Fibroblast of mammary gland (primary cell): ENCODE measurements around the gene SYNE2.

Experiments
- DNase-seq: peaks from one replicate; pipeline ENCODE4 v3.0.0-alpha.2; 2010; ENCODE audit warnings: low read depth
- H3K4me3 ChIP-seq: 2 replicates; pipeline ENCODE4 v1.5.1; 2011; ENCODE audit warnings: low read depth, mild to moderate bottlenecking, low read length, moderate library complexity; ENCODE audit not compliant: control insufficient read depth
- CTCF ChIP-seq: conservative IDR thresholded peaks from 2 replicates; pipeline ENCODE4 v1.5.1; 2011; ENCODE audit warnings: low read depth, low read length, inconsistent platforms; ENCODE audit not compliant: control insufficient read depth, insufficient read depth

SYNE2 gene

GRCh38 chr14:63964113-63964512 lies 111.3 kb downstream of the SYNE2 start:
- no peak for DNase-seq
- no peak overlapping the region for H3K4me3 ChIP-seq
- no peak for TF ChIP-seq CTCF

GRCh38 chr14:63966407-63966806 lies 113.6 kb downstream of the SYNE2 start:
- TF ChIP-seq CTCF: no peak
- H3K4me3 ChIP-seq: no peak overlapping the region
- DNase-seq: no peak

GRCh38 chr14:63972323-63972932 lies 119.6 kb downstream of the SYNE2 start:
- no peak for TF ChIP-seq CTCF
- no peak overlapping the region for H3K4me3 ChIP-seq
- no peak for DNase-seq

GRCh38 chr14:63974176-63974575 lies 121.4 kb downstream of the SYNE2 start:
- no peak for DNase-seq
- TF ChIP-seq CTCF: no peak
- no peak overlapping the region for H3K4me3 ChIP-seq

GRCh38 chr14:63981569-63981968 lies 128.8 kb downstream of the SYNE2 start:
- TF ChIP-seq CTCF: no peak
- no peak overlapping the region for H3K4me3 ChIP-seq
- DNase-seq: no peak

- TF ChIP-seq CTCF: no peak
- DNase-seq: no peak
- no peak overlapping the region for H3K4me3 ChIP-seq
Measured at GRCh38 chr14:63982156-63982555, 129.4 kb downstream of the SYNE2 start.

GRCh38 chr14:63982629-63983028 lies 129.8 kb downstream of the SYNE2 start:
- TF ChIP-seq CTCF: no peak
- H3K4me3 ChIP-seq: no peak overlapping the region
- DNase-seq: no peak
